Body of pancreas (tissue), 4 donors: ENCODE measurements around the gene TPK1.

ENCODE experiments used
- CTCF ChIP-seq, 7 experiments: fragments of 450-650 bp in 4 of 7; fragments of 200-600 bp in 3 of 7; sonication (generic) in 3 of 7; IDR thresholded peaks; one replicate each; pipeline ENCODE4 v1.5.1; 2016 to 2019; ENCODE audit warnings: antibody characterized with exemption in 7 of 7
- POLR2A ChIP-seq, 3 donors: fragments of 450-650 bp; IDR thresholded peaks; one replicate each; pipeline ENCODE4 v1.6.1; 2016; ENCODE audit warnings: antibody characterized with exemption in 3 of 3, mild to moderate bottlenecking in 2 of 3

GRCh38 chr7:144523621-144524020 lies 312.2 kb downstream of the TPK1 start:
- TF ChIP-seq CTCF (IDR thresholded peaks at IDR 0.05) = no peak
- TF ChIP-seq POLR2A (IDR thresholded peaks at IDR 0.05) = no peak
